Stimulated activated CD4-positive, alpha-beta T cell treated with anti-CD3 and anti-CD28 coated beads, TNF-alpha, amount 100 ng/mL, for 4 hours (primary cell): Measurements from ENCODE around the gene PCP4L1.
A peak's percentile ranks its signal among the peaks of the same experiment; 100 is the strongest.
"Not testable (repeated sequence)": the region's sequence is repeated elsewhere in the genome, so short reads cannot be mapped to it uniquely, and the experiment has no call there.

Experiments
- DNase-seq, 3 experiments: peaks; one replicate each; pipeline ENCODE4 v3.0.0-alpha.2; 2020; ENCODE audit warnings: low read depth in 3 of 3

The PCP4L1 gene

DNA sequence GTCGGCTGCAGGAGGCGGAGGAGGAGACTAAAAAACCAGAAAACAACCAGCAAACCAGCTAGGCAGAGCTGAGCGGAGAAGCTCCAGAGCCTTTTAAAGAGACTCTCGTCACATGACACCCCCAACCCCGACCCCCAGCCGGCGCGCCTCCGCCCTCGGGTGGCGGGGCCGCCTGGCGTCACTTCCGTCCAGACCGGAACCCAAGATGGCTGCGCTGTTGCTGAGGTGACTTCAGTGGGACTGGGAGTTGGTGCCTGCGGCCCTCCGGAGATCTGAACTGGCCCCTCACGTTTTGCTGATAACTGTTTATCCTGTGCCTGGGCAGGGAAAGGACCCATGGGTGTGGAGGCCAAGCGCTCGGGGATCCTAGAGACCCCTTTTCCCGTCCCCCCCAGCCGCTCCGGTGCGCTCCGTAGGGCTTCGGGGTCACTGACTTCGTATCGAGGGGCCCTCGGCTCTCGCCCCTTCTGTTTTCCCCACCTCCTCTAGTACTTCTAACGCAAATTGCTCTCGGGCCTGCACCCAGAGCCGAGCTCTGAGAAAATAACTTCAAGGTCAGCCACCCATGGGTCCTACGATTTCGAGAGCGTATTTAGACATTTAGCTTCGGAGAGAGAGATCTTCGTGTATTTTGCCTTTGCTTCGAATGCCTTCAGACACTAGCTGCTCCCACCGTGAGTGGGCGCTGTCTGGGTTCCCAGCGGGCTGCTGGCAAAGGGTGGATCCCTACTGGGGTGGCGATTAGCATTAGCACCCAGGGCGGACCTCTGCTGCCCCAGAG is 55.8 kb downstream of the PCP4L1 start, which contains the start of gene SDHC:
Gene SDHC, plus strand, starts transcription at position 181 of the 781 bp plus-strand sequence. Its CDS starts 25 bp downstream, at position 206.
- DNase-seq: peak; percentile 78 to 81 (median 80)

DNA sequence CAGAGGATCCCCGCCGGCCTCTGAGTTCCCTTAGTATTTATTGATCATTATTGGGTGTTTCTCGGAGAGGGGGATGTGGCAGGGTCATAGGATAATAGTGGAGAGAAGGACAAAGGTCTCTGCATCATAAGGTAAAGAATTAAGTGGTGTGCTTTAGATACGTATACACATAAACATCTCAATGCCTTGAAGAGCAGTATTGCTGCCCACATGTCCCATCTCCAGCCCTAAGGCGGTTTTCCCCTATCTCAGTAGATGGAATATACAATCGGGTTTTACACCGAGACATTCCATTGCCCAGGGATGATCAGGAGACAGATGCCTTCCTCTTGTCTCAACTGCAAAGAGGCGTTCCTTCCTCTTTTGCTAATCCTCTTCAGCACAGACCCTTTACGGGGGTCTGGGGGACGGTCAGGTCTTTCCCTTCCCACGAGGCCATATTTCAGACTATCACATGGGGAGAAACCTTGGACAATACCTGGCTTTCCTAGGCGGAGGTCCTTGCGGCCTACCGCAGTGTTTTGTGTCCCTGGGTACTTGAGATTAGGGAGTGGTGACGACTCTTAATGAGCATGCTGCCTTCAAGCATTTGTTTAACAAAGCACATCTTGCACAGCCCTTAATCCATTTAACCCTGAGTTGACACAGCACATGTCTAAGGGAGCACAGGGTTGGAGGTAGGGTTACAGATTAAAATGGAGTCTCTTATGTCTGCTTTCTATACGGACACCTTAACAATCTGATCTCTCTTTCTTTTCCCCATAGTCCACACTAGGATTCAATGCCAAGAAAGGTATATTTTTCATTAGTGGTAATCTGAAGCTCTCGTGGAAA is 57.5 kb downstream of the PCP4L1 start:
- not testable (repeated sequence) for DNase-seq

DNA sequence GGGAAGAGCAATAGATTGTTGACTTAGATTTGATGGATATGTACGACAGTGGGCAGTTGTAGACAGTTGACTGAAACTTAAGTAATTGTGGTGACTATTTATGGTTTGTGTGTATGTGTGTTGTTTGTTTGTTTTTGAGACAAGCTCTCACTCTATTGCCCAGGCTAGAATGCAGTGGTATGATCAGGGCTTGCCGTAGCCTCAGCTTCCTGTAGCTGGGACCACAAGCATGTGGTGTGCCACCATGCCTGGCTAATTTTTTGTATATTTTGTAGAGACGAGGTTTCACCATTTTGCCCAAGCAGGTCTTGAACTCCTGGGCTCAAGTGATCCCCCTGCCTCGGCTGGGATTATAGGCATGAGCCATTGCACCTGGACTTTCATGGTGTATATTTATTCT is 65.5 kb downstream of the PCP4L1 start:
- no peak for DNase-seq

DNA sequence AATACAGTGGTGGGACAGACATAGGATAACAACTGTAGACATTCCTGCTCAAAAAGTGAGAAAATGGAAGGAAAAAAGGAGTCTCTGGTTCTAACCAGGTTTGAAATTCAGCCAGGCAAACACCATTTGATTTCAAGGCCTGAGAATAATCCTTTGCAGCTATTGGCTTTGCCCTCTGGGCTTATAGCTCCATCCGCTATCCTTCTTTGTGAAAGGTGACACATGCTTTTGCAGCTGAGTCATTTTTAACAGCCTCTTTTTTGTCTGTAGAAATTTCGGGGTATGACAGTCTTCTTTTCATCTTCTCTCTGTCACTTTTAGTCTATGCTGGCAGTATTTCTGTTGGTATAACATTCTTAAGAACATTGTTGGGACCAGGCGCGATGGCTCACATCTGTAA is 71.8 kb downstream of the PCP4L1 start:
- DNase-seq: no peak

DNA sequence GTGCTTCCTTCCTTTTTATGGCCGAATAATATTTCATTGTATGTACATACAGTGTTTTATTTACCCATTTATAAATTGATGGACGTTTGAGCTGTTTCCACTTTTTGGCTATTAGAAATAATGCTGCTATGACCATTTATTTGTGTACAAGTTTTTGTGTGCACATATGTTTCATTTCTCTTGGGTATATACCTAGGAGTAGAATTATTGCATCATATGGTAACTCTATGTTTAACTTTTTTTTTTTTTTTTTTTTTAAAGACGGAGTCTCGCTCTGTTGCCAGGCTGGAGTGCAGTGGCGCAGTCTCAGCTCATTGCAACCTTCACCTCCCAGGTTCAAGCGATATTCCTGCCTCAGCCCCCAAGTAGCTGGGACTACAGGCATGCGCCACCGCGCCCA is 74.6 kb downstream of the PCP4L1 start:
- no peak for DNase-seq
